Cardiac fibroblast (primary cell): ENCODE measurements around the gene PRRG2.

ENCODE experiments used
- DNase-seq, 2 donors: peaks; one replicate each; pipeline versions ENCODE4 v3.0.0 to v3.0.0-alpha.2; 2010; ENCODE audit warnings: low read depth in 2 of 2
- H3K4me3 ChIP-seq, 2 donors: replicated peaks in 1 of 2; 1 replicate in 1 of 2; 2 replicates in 1 of 2; pipeline ENCODE4 v1.5.1; 2011; ENCODE audit warnings: low read depth in 2 of 2, low read length in 2 of 2, mild to moderate bottlenecking in 2 of 2, moderate library complexity in 1 of 2
- CTCF ChIP-seq: IDR thresholded peaks from one replicate; pipeline ENCODE4 v1.5.1; 2011; ENCODE audit warnings: low read depth, mild to moderate bottlenecking, low read length, inconsistent platforms

Gene PRRG2

DNA sequence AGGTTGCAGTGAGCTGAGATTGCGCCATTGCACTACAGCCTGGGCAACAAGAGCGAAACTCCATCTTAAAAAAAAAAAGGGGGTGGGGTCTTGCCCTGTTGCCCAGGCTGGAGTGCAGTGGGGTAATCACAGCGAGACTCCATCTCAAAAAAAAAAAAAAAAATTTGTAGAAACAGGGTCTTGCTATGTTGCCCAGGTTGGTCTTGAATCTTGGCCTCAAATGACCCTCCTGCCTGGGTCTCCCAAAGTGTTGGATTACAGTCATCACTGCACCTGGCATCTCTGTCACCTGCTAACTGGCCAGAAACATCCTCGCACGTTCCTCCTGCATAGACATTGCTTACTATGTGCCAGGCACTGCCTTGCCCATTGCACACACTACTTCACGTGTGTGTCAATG, 39.2 kb upstream of the PRRG2 start:
- DNase-seq: no peak
- H3K4me3 ChIP-seq: no peak overlapping the region
- TF ChIP-seq CTCF: no peak

DNA sequence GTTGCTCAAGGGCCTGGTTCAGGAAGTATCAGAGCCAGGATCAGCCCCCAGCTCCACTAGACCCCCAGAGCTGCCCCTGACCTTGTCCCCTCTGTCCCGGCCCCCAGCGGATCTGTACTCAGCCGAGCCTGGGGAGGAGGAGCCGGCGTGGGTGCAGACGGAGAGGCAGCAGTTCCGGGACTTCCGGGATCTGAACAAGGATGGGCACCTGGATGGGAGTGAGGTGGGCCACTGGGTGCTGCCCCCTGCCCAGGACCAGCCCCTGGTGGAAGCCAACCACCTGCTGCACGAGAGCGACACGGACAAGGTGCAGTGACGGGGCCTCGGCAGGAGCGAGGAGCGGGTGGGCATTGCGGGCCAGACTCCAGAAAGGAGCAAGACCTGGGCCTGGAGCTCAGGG, 38.7 kb upstream of the PRRG2 start:
- no peak overlapping the region for H3K4me3 ChIP-seq
- TF ChIP-seq CTCF: no peak
- DNase-seq: no peak

DNA sequence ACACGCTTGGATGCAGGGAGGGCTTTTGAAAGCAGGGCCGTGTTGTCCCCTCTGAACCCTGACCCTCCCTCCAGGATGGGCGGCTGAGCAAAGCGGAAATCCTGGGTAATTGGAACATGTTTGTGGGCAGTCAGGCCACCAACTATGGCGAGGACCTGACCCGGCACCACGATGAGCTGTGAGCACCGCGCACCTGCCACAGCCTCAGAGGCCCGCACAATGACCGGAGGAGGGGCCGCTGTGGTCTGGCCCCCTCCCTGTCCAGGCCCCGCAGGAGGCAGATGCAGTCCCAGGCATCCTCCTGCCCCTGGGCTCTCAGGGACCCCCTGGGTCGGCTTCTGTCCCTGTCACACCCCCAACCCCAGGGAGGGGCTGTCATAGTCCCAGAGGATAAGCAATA, 38.1 kb upstream of the PRRG2 start:
- DNase-seq: no peak
- H3K4me3 ChIP-seq: no peak overlapping the region
- no peak for TF ChIP-seq CTCF

GRCh38 chr19:49544154-49544553, 37.0 kb upstream of the PRRG2 start:
- H3K4me3 ChIP-seq: no peak overlapping the region
- no peak for DNase-seq
- TF ChIP-seq CTCF: no peak

GRCh38 chr19:49546825-49547565, 34.1 kb upstream of the PRRG2 start:
- H3K4me3 ChIP-seq: no peak overlapping the region
- TF ChIP-seq CTCF: peak; percentile 69
- DNase-seq: peak; percentile 94

- no peak for TF ChIP-seq CTCF
- DNase-seq: no peak
- H3K4me3 ChIP-seq: no peak overlapping the region
These were observed 32.1 kb upstream of the PRRG2 start for GRCh38 chr19:49549045-49549444.

DNA sequence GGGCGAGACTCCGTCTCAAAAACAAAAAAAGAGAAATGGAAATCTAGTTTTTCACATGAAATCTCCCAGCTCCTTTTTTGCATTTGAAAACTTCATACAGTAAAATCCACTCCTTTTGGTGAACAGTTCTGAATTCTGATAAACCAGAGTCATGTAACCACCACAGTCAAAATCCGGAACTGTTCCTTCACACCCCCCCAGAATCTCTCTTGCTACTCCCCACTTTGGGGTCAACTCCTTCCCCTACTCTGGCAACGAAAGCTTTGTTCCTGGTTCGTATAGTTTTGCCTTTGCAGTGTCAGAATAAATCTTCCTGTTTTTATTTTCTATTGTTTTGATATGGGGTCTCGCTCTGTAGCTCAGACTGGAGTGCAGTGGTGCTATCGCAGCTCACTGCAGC, 29.6 kb upstream of the PRRG2 start:
- TF ChIP-seq CTCF: no peak
- DNase-seq: no peak
- H3K4me3 ChIP-seq: no peak overlapping the region
